Right atrium auricular region (tissue), 2 donors: Measurements from ENCODE around the gene NPAS3. TPM values are rescaled to one million over a fixed set of nuclear protein-coding genes. Genes with fewer than 3 reads are reported as not detected.

Experiments used
- DNase-seq: peaks from one replicate; pipeline ENCODE4 v3.0.0-alpha.2; 2019; ENCODE audit warnings: low spot score
- H3K27ac ChIP-seq, 2 donors: fragments of 200-600 bp; sonication (generic); 1 replicate in 1 of 2; 2 replicates in 1 of 2; pipeline ENCODE4 v1.5.1; 2016 to 2019
- H3K27me3 ChIP-seq, 2 donors: fragments of 200-600 bp; sonication (generic); one replicate each; pipeline versions ENCODE4 v1.5.1 to v1.6.0; 2017 to 2019
- H3K36me3 ChIP-seq: fragments of 200-600 bp; sonication (generic); one replicate; pipeline ENCODE4 v1.5.1; 2016
- H3K4me1 ChIP-seq, 2 donors: fragments of 200-600 bp; sonication (generic); one replicate each; pipeline versions ENCODE4 v1.5.1 to v1.6.0; 2017 to 2019
- H3K4me3 ChIP-seq, 2 donors: fragments of 200-600 bp; sonication (generic); 1 replicate in 1 of 2; 2 replicates in 1 of 2; pipeline ENCODE4 v1.5.1; 2017 to 2019; ENCODE audit warnings: mild to moderate bottlenecking in 1 of 2, moderate library complexity in 1 of 2
- H3K9me3 ChIP-seq, 2 donors: fragments of 200-600 bp; sonication (generic); one replicate each; pipeline ENCODE4 v1.5.1; 2019
- total RNA-seq, 2 donors: library from RNA; depleted of rRNA; stranded (reverse); fragments of >200 nt; gene quantifications; one replicate each; pipeline ENCODE4 v1.1.0, GENCODE V29; 2016
- TF ChIP-seq, protein P1 (sequence below), 2 donors: fragments of 200-600 bp; sonication (generic); IDR thresholded peaks; one replicate each; pipeline ENCODE4 v1.5.1; 2019; ENCODE audit warnings: antibody characterized with exemption in 2 of 2

NPAS3 gene
- total RNA-seq, 2 donors from 2014 or later = 0.67 to 1.3 TPM

DNA sequence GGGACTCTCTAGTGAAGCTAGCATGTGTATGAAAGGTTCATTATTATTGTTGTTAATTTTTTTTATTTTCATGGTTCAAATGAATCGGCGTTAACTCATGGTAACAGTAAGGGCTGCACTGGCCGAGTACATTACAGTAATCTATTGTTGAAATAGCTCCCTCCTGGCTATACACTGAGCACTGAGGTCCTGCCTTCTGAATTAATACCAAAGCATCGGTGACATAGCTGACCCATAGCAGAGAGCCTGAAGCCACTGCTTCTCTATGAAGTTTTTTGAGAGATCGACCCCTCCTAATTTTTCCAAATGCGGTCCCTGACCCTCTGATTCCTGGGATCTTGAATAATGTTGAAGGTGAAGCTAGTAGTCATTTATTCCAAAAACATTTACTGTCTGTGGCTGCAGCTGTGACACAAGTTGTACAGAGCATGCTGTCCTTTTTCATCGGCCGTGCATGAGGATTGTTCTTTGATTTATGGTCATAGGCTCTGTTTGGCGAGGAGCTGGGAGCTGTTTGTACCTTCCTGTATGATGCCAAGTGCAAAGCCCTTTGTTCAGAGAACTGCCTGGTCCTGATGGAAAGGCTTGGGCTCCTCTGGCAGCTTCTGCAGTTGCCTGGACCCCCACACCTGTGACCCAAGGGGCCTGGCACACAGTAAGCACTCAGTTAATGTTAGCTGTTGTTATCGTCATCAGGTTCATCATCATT is 525.7 kb downstream of the NPAS3 start:
- H3K9me3 ChIP-seq = no peaks in the 10 kb centered on the region
- no peaks in the 10 kb centered on the region for H3K4me1 ChIP-seq
- H3K27ac ChIP-seq = no peak overlapping the region
- H3K4me3 ChIP-seq = no peak overlapping the region
- no peaks in the 10 kb centered on the region for H3K27me3 ChIP-seq
- no peak for DNase-seq
- H3K36me3 ChIP-seq = no peaks in the 10 kb centered on the region
- TF ChIP-seq, protein P1, sequence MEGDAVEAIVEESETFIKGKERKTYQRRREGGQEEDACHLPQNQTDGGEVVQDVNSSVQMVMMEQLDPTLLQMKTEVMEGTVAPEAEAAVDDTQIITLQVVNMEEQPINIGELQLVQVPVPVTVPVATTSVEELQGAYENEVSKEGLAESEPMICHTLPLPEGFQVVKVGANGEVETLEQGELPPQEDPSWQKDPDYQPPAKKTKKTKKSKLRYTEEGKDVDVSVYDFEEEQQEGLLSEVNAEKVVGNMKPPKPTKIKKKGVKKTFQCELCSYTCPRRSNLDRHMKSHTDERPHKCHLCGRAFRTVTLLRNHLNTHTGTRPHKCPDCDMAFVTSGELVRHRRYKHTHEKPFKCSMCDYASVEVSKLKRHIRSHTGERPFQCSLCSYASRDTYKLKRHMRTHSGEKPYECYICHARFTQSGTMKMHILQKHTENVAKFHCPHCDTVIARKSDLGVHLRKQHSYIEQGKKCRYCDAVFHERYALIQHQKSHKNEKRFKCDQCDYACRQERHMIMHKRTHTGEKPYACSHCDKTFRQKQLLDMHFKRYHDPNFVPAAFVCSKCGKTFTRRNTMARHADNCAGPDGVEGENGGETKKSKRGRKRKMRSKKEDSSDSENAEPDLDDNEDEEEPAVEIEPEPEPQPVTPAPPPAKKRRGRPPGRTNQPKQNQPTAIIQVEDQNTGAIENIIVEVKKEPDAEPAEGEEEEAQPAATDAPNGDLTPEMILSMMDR (IDR thresholded peaks at IDR 0.05) = no peak

DNA sequence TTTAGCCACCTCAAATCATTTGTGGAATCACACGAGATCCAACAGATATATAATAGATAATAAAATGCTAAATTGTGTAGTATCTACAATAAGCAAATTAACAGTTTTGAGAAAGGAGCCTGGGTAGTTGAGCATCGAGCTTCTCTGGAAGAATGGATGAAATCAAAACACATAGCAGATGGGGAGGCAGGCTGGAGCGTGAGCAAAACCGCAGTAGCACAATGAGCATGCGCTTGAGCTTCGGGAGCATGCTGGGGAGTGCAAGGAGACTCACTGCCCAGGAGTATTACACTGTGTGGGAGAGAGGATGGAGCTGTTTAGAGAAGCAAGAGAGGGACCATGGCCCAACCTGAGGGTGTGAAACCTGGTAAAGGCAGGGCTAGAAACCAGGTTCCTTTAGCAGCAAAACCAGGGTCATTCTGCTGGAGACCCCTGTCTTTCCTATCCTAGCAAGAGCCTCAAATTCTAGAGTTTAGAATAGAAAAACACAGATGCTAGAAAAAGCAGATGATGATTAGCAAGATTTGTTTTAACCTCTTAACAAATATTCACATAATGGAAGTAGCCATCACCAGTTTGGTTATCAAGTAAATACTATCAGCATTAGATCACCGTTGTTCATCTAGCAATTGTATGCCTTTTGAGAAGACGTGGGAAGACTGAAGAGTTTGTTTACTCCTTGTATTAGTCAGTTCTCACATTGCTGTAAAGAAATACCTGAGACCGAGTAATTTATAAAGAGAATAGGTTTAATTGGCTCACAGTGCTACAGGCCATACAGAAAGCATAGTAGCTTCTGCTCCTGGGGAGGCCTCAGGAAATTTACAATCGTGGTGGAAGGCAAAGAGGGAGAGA is 527.4 kb downstream of the NPAS3 start:
- Histone ChIP-seq H3K36me3 (no peaks in the 10 kb centered on the region), H3K27me3 (no peaks in the 10 kb centered on the region), H3K27ac (no peak overlapping the region), H3K9me3 (no peaks in the 10 kb centered on the region), H3K4me1 (no peaks in the 10 kb centered on the region), H3K4me3 (no peak overlapping the region)
- TF ChIP-seq, protein P1 (IDR thresholded peaks at IDR 0.05) = no peak
- no peak for DNase-seq

DNA sequence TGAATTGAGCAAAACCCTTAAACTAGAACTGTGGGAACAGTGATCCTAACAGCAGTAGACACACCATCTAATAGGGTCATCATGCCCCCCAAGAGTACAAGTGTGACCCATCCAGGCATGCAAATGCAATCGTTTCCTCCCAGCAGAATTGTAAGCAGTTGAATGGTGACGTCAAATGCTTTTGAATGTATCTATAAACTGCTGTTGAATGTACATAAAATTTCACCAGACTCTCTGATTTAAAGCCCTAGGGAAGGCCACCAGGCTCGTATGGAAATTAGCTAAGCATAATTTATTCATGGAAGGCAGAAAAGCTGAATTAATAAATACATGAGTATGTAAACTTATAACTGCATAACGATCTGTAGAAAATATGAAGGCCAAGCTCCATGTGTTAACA is 529.3 kb downstream of the NPAS3 start:
- TF ChIP-seq, protein P1 (IDR thresholded peaks at IDR 0.05) = no peak
- Histone ChIP-seq H3K27me3 (no peaks in the 10 kb centered on the region), H3K27ac (no peak overlapping the region), H3K9me3 (no peaks in the 10 kb centered on the region), H3K36me3 (no peaks in the 10 kb centered on the region), H3K4me3 (no peak overlapping the region), H3K4me1 (no peaks in the 10 kb centered on the region)
- DNase-seq = no peak

DNA sequence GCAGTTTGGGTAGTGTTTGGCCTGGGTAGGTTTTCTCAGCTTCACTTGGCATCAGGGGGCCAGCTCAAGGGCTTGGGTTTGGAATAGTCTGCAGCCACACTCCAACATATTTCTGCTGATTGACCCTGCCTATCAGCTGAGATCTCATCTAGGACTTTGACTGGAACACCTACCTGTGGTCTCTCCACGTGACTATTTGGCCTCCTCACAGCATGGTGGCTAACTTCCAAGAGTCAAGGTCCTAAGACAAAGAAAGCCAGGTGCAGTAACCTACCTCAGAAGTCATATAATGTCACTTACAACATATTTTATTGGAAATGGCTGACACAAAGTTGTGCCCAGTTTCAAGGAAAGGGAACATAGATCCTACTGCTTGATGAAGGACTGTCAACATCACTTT is 531.2 kb downstream of the NPAS3 start:
- DNase-seq = no peak
- no peak overlapping the region for H3K4me3 ChIP-seq
- no peaks in the 10 kb centered on the region for H3K9me3 ChIP-seq
- TF ChIP-seq, protein P1 (IDR thresholded peaks at IDR 0.05) = no peak
- H3K4me1 ChIP-seq = no peaks in the 10 kb centered on the region
- H3K27me3 ChIP-seq = no peaks in the 10 kb centered on the region
- H3K27ac ChIP-seq = no peak overlapping the region
- no peaks in the 10 kb centered on the region for H3K36me3 ChIP-seq

DNA sequence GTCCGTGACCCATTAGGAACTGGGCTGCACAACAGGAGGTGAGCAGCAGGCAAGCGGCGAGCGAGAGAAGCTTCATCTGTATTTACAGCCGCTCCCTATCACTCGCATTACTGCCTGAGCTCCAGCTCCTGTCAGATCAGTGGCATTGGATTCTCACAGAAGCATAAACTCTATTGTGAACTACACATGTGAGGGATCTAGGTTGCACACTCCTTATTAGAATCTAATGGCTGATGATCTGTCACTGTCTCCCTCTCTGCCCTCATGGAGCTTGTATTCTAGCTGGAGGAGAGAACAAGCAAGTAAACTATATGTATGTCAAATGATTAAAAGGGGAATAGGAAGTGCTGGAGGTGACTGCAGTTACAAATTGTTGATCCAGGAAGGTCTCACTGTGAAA is 533.1 kb downstream of the NPAS3 start:
- H3K9me3 ChIP-seq = no peaks in the 10 kb centered on the region
- no peak for DNase-seq
- no peak overlapping the region for H3K27ac ChIP-seq
- TF ChIP-seq, protein P1 (IDR thresholded peaks at IDR 0.05) = no peak
- no peaks in the 10 kb centered on the region for H3K27me3 ChIP-seq
- H3K4me3 ChIP-seq = no peak overlapping the region
- no peaks in the 10 kb centered on the region for H3K4me1 ChIP-seq
- H3K36me3 ChIP-seq = no peaks in the 10 kb centered on the region
